Upper lobe of right lung (tissue), 1 donor: ENCODE results near the gene LHX2. TPM values are rescaled to one million over a fixed set of nuclear protein-coding genes. Genes with fewer than 3 reads are reported as not detected.
A peak's percentile ranks its signal among the peaks of the same experiment; 100 is the strongest.

Source experiments
- ATAC-seq: fragments of 200-7000 bp; cut with Tn5 transposase; one replicate; pipeline ENCODE4 v1.9.1; 2020; ENCODE audit warnings: mild to moderate bottlenecking, moderate library complexity
- DNase-seq: peaks from one replicate; pipeline ENCODE4 v3.0.0-alpha.2; 2020
- H3K27ac ChIP-seq: fragments of 200-600 bp; one replicate; pipeline ENCODE4 v1.8.0; 2022
- H3K27me3 ChIP-seq: fragments of 200-600 bp; one replicate; pipeline ENCODE4 v1.8.0; 2022; ENCODE audit warnings: mild to moderate bottlenecking
- H3K36me3 ChIP-seq: fragments of 200-600 bp; one replicate; pipeline ENCODE4 v1.8.0; 2022
- H3K4me1 ChIP-seq: fragments of 200-600 bp; one replicate; pipeline ENCODE4 v1.8.0; 2022
- H3K4me3 ChIP-seq: fragments of 200-600 bp; one replicate; pipeline ENCODE4 v1.8.0; 2022; ENCODE audit warnings: mild to moderate bottlenecking
- H3K9me3 ChIP-seq: fragments of 200-600 bp; one replicate; pipeline ENCODE4 v1.8.0; 2022
- CTCF ChIP-seq: fragments of 200-600 bp; IDR thresholded peaks from one replicate; pipeline ENCODE4 v1.8.0; 2022; ENCODE audit warnings: antibody characterized with exemption
- intact Hi-C: fragments of 100-400 bp; cut with DNase I; formaldehyde crosslinking; loops from one replicate; pipeline ENCODE4 v1.11.0; 2022
- total RNA-seq: library from RNA; stranded (reverse); fragmentation: NEBNext Ultra II Directional; extraction: Animal tissue kit (Norgen Biotek cat#: 25700); gene quantifications from one replicate; pipeline ENCODE4 v1.2.1, GENCODE V29; 2021
- donor health status: DM: no; HTN: yes; CAD: no; lungs with severe emphysema.

The LHX2 gene
- total RNA-seq, 1 donor from 2014 or later, result not detected

- TF ChIP-seq CTCF, result no peak
- intact Hi-C loops, result loop anchor here (5.0 kb wide), 1 partner anchor 500 kb away; no protein-coding TSS in a partner anchor
- ATAC-seq, result no peak
- no peak overlapping the region for H3K27ac ChIP-seq
- DNase-seq, result peak; percentile 52
- H3K4me3 ChIP-seq, result no peak overlapping the region
- no peaks in the 10 kb centered on the region for H3K36me3 ChIP-seq
- peaks cover 27% of the 10 kb centered on the region for H3K4me1 ChIP-seq
- peaks cover 55% of the 10 kb centered on the region for H3K27me3 ChIP-seq
- no peaks in the 10 kb centered on the region for H3K9me3 ChIP-seq
Measured at GRCh38 chr9:124042201-124042721, 30.7 kb downstream of the LHX2 start.

- no peak for TF ChIP-seq CTCF
- H3K4me1 ChIP-seq, result peaks cover 27% of the 10 kb centered on the region
- intact Hi-C loops, result loop anchor here (5.0 kb wide), 1 partner anchor 502 kb away; no protein-coding TSS in a partner anchor
- H3K36me3 ChIP-seq, result no peaks in the 10 kb centered on the region
- H3K27ac ChIP-seq, result no peak overlapping the region
- H3K27me3 ChIP-seq, result peaks cover 41% of the 10 kb centered on the region
- no peaks in the 10 kb centered on the region for H3K9me3 ChIP-seq
- ATAC-seq (no peak), DNase-seq (no peak)
- H3K4me3 ChIP-seq, result no peak overlapping the region
Measured at GRCh38 chr9:124044448-124044847, 32.9 kb downstream of the LHX2 start.

GRCh38 chr9:124045076-124045829, 33.7 kb downstream of the LHX2 start:
- peak overlapping the region; percentile 34 for H3K4me3 ChIP-seq
- no peak for TF ChIP-seq CTCF
- ATAC-seq (peak; percentile 63), DNase-seq (peak; percentile 77)
- peak overlapping the region; percentile 3 for H3K27ac ChIP-seq
- intact Hi-C loops, result no loop called here
- H3K9me3 ChIP-seq, result no peaks in the 10 kb centered on the region
- H3K4me1 ChIP-seq, result peaks cover 25% of the 10 kb centered on the region
- H3K36me3 ChIP-seq, result no peaks in the 10 kb centered on the region
- peaks cover 36% of the 10 kb centered on the region for H3K27me3 ChIP-seq

GRCh38 chr9:124045830-124046177, 34.2 kb downstream of the LHX2 start:
- DNase-seq (no peak), ATAC-seq (no peak)
- no peaks in the 10 kb centered on the region for H3K36me3 ChIP-seq
- TF ChIP-seq CTCF, result no peak
- no peaks in the 10 kb centered on the region for H3K9me3 ChIP-seq
- peaks cover 20% of the 10 kb centered on the region for H3K4me1 ChIP-seq
- peak overlapping the region; percentile 3 for H3K27ac ChIP-seq
- intact Hi-C loops, result no loop called here
- peaks cover 35% of the 10 kb centered on the region for H3K27me3 ChIP-seq
- H3K4me3 ChIP-seq, result peak overlapping the region; percentile 34

GRCh38 chr9:124046189-124046588, 34.6 kb downstream of the LHX2 start:
- no peak for DNase-seq
- intact Hi-C loops, result no loop called here
- Histone ChIP-seq H3K4me1 (peaks cover 16% of the 10 kb centered on the region), H3K27ac (no peak overlapping the region), H3K36me3 (no peaks in the 10 kb centered on the region), H3K4me3 (no peak overlapping the region), H3K27me3 (peaks cover 31% of the 10 kb centered on the region), H3K9me3 (no peaks in the 10 kb centered on the region)
- ATAC-seq, result no peak
- TF ChIP-seq CTCF, result no peak
